Measurements from ENCODE around the gene PACSIN2.
"Not testable (repeated sequence)": the region's sequence is repeated elsewhere in the genome, so short reads cannot be mapped to it uniquely, and the experiment has no call there.

PACSIN2 gene

GRCh38 chr22:42992886-42993479 lies 22.0 kb downstream of the PACSIN2 start:
- no peak for DNase-seq

GRCh38 chr22:42992092-42992491 lies 22.9 kb downstream of the PACSIN2 start:
- no peak for DNase-seq

DNA sequence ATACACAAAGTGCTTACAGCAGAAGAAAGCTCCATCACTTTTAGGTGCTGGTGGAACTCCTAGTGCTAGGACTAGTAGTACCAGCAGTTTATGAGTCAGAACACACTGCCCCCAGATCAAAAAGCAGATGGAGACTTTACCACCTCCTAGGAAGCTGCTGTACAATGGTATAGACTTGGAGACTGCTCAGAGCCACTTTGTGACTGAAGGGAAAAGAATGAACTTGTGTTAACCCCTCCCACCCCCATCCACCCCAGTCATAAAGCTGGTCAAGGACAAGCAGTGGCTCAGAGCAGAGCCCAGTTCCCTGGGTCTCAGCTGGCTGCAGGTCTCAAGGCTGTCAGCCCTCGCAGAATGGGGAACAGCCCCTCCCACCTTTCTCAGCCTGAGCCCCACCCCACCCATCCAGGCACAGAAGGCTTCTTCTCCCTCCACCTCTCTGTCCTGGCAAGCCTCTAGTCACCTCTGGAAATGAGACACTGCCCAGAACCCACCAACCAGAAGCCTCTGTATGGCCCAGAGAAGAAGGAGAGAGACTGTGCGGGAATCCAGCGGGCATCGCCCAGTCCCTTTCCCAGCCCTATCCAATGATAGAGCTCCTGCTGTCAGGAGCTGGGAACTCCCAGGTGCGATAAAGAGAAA lies 23.8 kb downstream of the PACSIN2 start:
- peak in 1 of 51 donors; percentile 11 for DNase-seq

GRCh38 chr22:42990131-42990838 lies 24.7 kb downstream of the PACSIN2 start:
- DNase-seq, result peak in 1 of 51 donors; percentile 12

- DNase-seq, result no peak
Measured at GRCh38 chr22:42986115-42986514, 28.8 kb downstream of the PACSIN2 start.

- no peak for DNase-seq
Measured at GRCh38 chr22:42985531-42985905, 29.4 kb downstream of the PACSIN2 start.

DNA sequence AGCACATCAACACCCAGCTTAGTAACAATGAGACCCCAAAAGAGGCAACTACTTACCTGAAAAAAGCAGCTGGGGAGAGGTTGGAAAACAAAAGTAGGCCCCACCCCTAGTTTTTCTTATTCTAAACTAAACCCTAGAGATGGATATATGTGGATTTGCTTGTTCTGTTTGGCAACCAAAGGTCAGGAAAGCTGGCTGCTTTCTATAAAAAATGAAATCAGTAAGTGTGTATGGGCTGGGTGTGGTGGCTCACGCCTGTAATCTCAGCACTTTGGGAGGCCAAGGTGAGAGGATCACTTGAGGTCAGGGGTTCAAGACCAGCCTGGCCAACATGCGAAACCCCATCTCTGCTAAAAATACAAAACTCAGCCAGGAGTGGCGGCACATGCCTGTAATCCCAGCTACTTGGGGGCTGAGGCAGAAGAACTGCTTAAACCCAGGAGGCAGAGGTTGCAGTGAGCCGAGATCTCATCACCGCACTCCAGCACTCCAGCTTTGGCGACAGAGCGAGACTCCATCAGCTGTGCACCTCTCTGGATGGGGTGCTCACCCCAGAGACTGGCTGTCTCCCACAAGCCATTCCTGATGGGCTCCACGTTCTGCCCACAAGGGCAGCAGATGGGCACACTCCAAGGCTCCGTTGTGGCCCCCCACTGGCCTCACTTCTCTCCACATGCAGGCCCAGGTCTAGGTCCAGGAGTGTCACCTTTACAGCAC lies 30.0 kb downstream of the PACSIN2 start:
- DNase-seq, result no peak

DNA sequence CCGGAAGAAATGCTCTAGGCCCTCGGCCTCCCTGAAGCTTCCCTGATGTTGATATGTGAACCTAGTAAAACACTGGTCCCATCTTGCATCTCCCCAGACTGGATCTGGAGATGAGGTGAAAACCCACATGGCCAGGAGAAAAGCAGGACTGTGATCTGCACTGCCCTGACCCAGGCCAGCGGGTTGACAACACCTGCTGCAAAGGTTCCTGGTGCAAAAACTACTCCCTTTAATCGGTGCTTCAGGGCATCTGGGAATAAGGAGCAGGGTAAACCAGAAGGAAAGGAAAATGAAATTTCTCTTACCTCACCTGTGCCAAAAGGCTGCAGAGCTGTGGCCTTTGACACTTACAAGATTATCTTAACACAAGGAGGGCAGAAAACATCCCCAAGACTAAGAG lies 30.6 kb downstream of the PACSIN2 start:
- no peak for DNase-seq

DNA sequence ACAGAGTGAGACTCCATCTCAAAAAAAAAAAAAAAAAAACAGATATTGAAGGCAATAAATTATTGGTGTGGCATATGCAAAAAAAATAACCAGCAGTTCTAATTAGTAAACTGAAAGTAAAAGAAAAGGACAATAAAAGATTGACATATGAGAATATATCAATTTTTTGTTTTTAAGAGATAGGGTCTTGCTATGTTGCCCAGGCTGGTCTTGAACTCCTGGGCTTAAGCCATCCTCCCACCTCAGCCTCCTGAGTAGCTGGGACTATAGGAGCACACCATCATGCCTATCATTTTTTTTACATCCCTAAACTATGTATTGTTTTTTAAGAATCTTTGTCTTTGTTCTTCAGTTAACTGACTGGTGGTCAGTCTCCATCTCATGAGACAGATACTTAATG lies 31.5 kb downstream of the PACSIN2 start:
- DNase-seq, result no peak

DNA sequence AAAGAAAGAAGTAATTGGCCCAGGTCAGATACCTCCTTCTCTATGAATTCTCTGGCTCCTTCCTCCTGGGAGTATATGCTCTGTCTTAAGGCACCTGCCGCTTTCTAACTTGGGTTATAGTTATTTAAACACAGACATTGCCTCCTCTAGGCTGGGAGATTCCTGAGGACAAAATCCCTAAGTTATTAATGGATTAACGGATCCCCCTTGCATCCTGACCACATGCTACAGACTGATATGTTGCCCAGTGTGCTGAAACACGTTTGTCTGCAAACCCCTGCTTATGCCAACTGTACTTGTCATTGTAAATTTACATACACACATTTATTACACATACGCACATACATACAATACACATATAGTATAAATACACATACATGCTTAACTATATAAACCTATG lies 35.3 kb downstream of the PACSIN2 start:
- DNase-seq, result no peak

DNA sequence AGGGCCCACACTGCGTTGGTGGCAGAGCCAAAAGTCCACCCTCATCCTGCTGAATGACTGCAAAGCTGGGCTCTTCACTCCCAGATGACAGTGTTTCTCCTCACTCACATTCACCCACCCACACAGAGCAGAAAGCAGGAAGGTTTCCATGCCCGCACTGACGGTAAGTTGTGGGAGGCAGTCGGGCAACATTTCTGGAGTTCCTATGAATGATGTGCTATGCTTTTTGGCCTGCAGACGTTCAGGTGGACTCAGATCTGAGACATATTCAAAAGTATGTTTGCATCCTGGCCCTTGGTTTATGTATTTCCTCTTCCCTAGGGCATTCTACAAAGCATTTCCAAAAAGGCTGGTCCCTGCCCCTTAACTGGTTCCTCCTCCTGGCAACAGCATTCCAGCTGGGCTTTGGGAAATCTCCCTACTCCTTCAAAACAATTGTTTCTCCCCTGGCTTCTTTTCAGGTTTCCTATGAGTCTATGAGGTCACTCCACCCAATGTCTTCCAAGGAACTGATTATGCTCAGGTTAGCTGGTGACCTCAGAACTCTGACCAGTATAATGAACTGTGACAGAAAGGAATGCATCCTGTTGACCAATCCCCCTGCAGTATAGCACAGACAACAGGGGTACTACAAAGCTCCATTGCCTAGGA lies 36.4 kb downstream of the PACSIN2 start:
- DNase-seq, result peak in 2 of 51 donors; percentile 5 to 56

DNA sequence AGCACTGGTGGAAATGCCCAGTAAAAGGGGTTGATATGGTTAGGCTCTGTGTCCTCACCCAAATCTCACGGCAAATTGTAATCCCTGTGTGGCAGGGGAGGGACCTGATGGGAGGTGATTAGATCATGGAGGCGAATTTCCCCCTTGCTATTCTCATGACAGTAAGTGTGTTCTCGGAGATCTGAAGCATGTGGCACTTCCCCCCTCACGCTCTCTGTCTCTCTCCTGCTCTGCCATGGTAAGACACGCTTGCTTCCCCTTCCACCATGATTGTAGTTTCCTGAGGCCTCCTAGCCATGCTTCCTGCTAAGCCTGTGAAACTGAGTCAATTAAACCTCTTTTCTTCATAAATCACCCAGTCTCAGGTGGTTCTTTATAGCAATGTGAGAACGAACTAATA lies 37.4 kb downstream of the PACSIN2 start:
- peak in 1 of 51 donors; percentile 14 for DNase-seq

- no peak for DNase-seq
Measured at GRCh38 chr22:42976217-42976933, 38.6 kb downstream of the PACSIN2 start.

DNA sequence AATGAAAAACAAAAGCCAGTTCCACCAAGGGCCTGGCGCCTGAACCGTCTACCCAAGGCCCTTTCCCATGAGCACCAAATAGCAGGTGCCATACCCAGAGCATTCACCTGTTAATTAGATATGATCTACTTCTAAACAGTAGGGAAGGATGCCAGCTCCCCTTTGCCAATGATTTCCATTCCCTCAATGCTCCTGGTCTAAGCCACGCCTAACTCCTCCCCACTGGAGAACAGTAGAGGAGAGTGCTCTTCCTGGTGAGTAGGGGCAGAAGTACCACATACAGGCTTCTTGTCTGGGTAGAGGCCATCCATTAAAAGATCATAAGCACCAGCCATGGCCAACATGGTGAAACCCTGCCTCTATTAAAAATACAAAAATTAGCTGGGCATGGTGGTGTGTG lies 40.7 kb downstream of the PACSIN2 start:
- no peak for DNase-seq

- DNase-seq, result no peak
Measured at GRCh38 chr22:42973536-42973881, 41.4 kb downstream of the PACSIN2 start.

- peak in 1 of 51 donors; percentile 34 for DNase-seq
Measured at GRCh38 chr22:42972649-42973535, 42.1 kb downstream of the PACSIN2 start.

DNA sequence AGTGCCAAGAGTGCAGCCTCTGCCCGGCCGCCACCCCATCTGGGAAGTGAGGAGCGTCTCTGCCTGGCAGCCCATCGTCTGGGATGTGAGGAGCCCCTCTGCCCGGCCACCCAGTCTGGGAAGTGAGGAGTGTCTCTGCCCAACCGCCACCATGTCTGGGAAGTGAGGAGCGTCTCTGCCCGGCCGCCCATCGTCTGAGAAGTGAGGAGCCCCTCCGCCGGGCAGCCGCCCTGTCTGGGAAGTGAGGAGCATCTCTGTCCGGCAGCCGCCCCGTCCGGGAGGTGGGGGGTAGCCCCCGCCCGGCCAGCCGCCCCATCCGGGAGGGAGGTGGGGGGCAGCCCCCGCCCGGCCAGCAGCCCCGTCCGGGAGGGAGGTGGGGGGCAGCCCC lies 43.5 kb downstream of the PACSIN2 start:
- not testable (repeated sequence) for DNase-seq

DNA sequence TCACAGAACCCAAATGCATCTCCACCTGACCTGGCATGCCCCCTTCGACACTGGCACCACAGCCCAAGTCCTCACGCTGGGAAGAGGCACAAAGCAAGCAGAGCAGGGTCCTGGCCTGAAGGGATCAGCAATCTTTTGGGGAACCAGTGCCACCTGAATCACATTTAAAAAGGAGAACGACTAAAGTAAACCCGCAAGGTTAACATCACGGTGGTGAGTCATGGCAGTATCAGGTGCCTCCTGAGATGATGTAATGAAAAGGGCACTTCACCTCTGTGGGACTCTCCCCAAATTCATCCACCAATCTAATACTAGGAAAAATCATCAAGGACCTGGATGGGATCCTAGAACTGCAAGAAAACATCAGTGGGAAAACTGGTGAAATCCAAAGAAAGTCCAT lies 44.9 kb downstream of the PACSIN2 start:
- DNase-seq, result no peak

DNA sequence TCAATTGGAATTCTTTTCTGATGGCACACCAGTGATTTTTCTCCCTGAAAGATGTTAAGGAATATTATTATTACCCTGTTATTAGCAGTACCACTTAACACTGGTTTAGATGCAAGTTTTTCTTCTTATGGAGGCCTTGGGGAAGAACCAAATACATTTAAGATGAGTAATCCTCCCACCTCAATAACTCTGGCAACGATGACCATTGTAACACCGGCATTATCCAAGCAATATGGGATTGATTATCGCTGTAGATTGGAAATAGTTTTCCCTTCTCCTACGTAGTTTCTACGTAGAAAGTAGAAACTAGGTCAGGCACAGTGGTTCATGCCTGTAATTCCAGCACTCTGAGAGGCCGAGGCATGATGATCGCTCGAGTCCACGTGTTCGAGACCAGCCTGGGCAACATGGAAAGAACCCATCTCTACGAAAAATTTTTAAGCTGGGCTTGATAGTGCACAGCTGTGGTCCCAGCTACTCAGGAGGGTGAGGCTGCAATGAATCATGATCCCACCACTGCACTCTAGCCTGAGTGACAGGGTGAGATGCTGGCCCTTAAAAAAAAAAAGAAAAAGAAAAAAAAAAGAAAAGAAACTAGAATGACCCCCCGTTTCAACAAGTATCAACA lies 45.5 kb downstream of the PACSIN2 start:
- DNase-seq, result no peak

GRCh38 chr22:42967933-42968332 lies 47.0 kb downstream of the PACSIN2 start:
- DNase-seq, result peak in 7 of 51 donors; percentile 2 to 27 (median 18)
